B cell (primary cell): Measurements from ENCODE around the gene WDR90. TPM values are rescaled to one million over a fixed set of nuclear protein-coding genes. Genes with fewer than 3 reads are reported as not detected.

ENCODE experiments used
- ATAC-seq: fragments of 200-7000 bp; cut with Tn5 transposase; one replicate; pipeline ENCODE4 v1.10.0; 2021; ENCODE audit warnings: low read depth, mild to moderate bottlenecking, moderate number of reproducible peaks, moderate library complexity
- CTCF ChIA-PET: fragments of 350-600 bp; sonication (Branson Sonifier 250); formaldehyde crosslinking; loops from one replicate; lab custom pipeline; 2021; ENCODE audit warnings: antibody characterized with exemption, inconsistent platforms; lab: Charles Lee
- POLR2A ChIA-PET: fragments of 350-600 bp; sonication (Branson Sonifier 250); formaldehyde crosslinking; loops from one replicate; lab custom pipeline; 2021; ENCODE audit warnings: antibody characterized with exemption; lab: Charles Lee
- DNase-seq: peaks from one replicate; pipeline ENCODE4 v3.0.0; 2013
- H2AFZ ChIP-seq: 2 replicates; pipeline ENCODE4 v1.6.1; 2012; ENCODE audit warnings: mild to moderate bottlenecking, low read depth, low read length; ENCODE audit not compliant: insufficient read depth, poor library complexity, severe bottlenecking
- H3K27ac ChIP-seq, 2 donors: 1 replicate in 1 of 2; 2 replicates in 1 of 2; pipeline ENCODE4 v1.5.1; 2012 to 2013; ENCODE audit warnings: low read length in 2 of 2, mild to moderate bottlenecking in 2 of 2, moderate library complexity in 1 of 2
- H3K27me3 ChIP-seq, 4 experiments: fragments of 200-600 bp in 1 of 4; sonication (generic) in 1 of 4; replicated peaks in 1 of 4; 1 replicate in 2 of 4; 2 replicates in 2 of 4; pipeline versions ENCODE4 v1.6.1 to v1.7.0; 2013 to 2016; ENCODE audit warnings: low read length in 3 of 4, mild to moderate bottlenecking in 2 of 4, mixed read lengths in 1 of 4, moderate library complexity in 1 of 4; ENCODE audit not compliant: insufficient read depth in 4 of 4, control insufficient read depth in 3 of 4; ENCODE audit errors: control extremely low read depth in 1 of 4
- H3K36me3 ChIP-seq, 2 experiments: replicated peaks in 1 of 2; 1 replicate in 1 of 2; 2 replicates in 1 of 2; pipeline versions ENCODE4 v1.6.1 to v1.7.1; 2013; ENCODE audit warnings: low read length in 1 of 2; ENCODE audit not compliant: insufficient read depth in 2 of 2, control insufficient read depth in 1 of 2; ENCODE audit errors: control extremely low read depth in 1 of 2, extremely low read depth in 1 of 2
- H3K4me1 ChIP-seq, 2 donors: fragments of 200-600 bp in 1 of 2; sonication (generic) in 1 of 2; 1 replicate in 1 of 2; 2 replicates in 1 of 2; pipeline versions ENCODE4 v1.5.1 to v1.6.1; 2013 to 2017; ENCODE audit warnings: low read length in 2 of 2; ENCODE audit not compliant: control insufficient read depth in 2 of 2, insufficient read depth in 2 of 2
- H3K4me2 ChIP-seq: replicated peaks from 2 replicates; pipeline ENCODE3; 2012; ENCODE audit warnings: mild to moderate bottlenecking, low read depth, low read length; ENCODE audit not compliant: poor library complexity, severe bottlenecking
- H3K4me3 ChIP-seq, 5 experiments: fragments of 200-600 bp in 1 of 5; sonication (generic) in 1 of 5; 1 replicate in 3 of 5; 2 replicates in 2 of 5; pipeline versions ENCODE4 v1.5.1 to v1.7.0; 2011 to 2016; ENCODE audit warnings: low read length in 4 of 5, mild to moderate bottlenecking in 4 of 5, low read depth in 2 of 5, control low read depth in 1 of 5, moderate library complexity in 1 of 5; ENCODE audit not compliant: insufficient read depth in 1 of 5; ENCODE audit errors: control extremely low read depth in 1 of 5, extremely low read depth in 1 of 5
- H3K79me2 ChIP-seq: fragments of 200-600 bp; sonication (generic); one replicate; pipeline ENCODE4 v1.6.0; 2016; ENCODE audit warnings: low read length; ENCODE audit not compliant: control insufficient read depth, insufficient read depth
- H3K9ac ChIP-seq: fragments of 200-600 bp; sonication (generic); 2 replicates; pipeline ENCODE4 v1.6.1; 2017; ENCODE audit warnings: mild to moderate bottlenecking, low read length, moderate library complexity
- H3K9me3 ChIP-seq, 3 donors: one replicate each; pipeline versions ENCODE4 v1.6.1 to v1.7.1; 2013; ENCODE audit warnings: low read length in 2 of 3; ENCODE audit not compliant: control insufficient read depth in 2 of 3, insufficient read depth in 1 of 3; ENCODE audit errors: control extremely low read depth in 1 of 3
- H4K20me1 ChIP-seq: 2 replicates; pipeline ENCODE4 v1.6.0; 2012; ENCODE audit warnings: mild to moderate bottlenecking, low read length; ENCODE audit not compliant: insufficient read depth, control insufficient read depth, poor library complexity, severe bottlenecking
- H3K27ac Mint-ChIP-seq: one replicate; pipeline ENCODE4 v1.8.0; 2021; ENCODE audit warnings: mixed read lengths
- H3K27me3 Mint-ChIP-seq: one replicate; pipeline ENCODE4 v1.8.0; 2021; ENCODE audit warnings: mixed read lengths
- H3K4me1 Mint-ChIP-seq: one replicate; pipeline ENCODE4 v1.8.0; 2021; ENCODE audit warnings: mixed read lengths
- H3K4me3 Mint-ChIP-seq: one replicate; pipeline ENCODE4 v1.8.0; 2021; ENCODE audit warnings: mixed read lengths
- H3K9me3 Mint-ChIP-seq: one replicate; pipeline ENCODE4 v1.8.0; 2022; ENCODE audit warnings: mixed read lengths; ENCODE audit not compliant: insufficient read depth
- CTCF ChIP-seq: fragments of 200-600 bp; IDR thresholded peaks from one replicate; pipeline ENCODE4 v1.8.0; 2022; ENCODE audit warnings: antibody characterized with exemption, mild to moderate bottlenecking
- EZH2 ChIP-seq: IDR thresholded peaks from 2 replicates; pipeline ENCODE4 v1.6.1; 2012; ENCODE audit warnings: borderline replicate concordance, low read depth, mild to moderate bottlenecking, moderate library complexity, low read length; ENCODE audit not compliant: insufficient read depth, poor library complexity, severe bottlenecking
- WGBS: methylation state at CpG from one replicate; pipeline ENCODE4 v1.1.5; 2013; ENCODE audit warnings: missing lambda C conversion rate; ENCODE audit not compliant: insufficient coverage; 5-methylcytosine and 5-hydroxymethylcytosine counted together
- intact Hi-C: fragments of 100-400 bp; cut with micrococcal nuclease; formaldehyde crosslinking; loops from one replicate; pipeline ENCODE4 v1.10.0; 2022
- polyA plus RNA-seq: library from polyadenylated mRNA; depleted of rRNA; stranded (reverse); fragments of >200 nt; gene quantifications from 2 replicates; pipeline ENCODE4 v1.2.3, GENCODE V29; 2012
- total RNA-seq, 2 donors: library from RNA; stranded (reverse); fragments of 120-200 nt in 1 of 2; gene quantifications; 1 replicate in 1 of 2; 2 replicates in 1 of 2; pipeline versions ENCODE4 v1.2.3 to v1.2.4, GENCODE V29; 2013 to 2022

WDR90 gene
- total and polyA plus RNA-seq, 2 donors (not counting 1 experiment from before 2014, with no cell fraction given) = 23.1 to 34.7 TPM

GRCh38 chr16:670485-671352 lies 21.6 kb downstream of the WDR90 start:
- no peak overlapping the region for H3K27ac ChIP-seq
- no peaks in the 10 kb centered on the region for H3K9me3 ChIP-seq
- peaks cover 0 to 31% of the 10 kb centered on the region in 2 experiments for H3K36me3 ChIP-seq
- ATAC-seq (no peak), DNase-seq (no peak)
- WGBS = 96% methylated on average over 50 of the region's 52 CpGs
- Mint-ChIP-seq H3K27me3 (peaks cover 6% of the 10 kb centered on the region), H3K9me3 (no peaks in the 10 kb centered on the region), H3K4me3 (no peak overlapping the region), H3K27ac (no peak overlapping the region), H3K4me1 (peaks cover 18% of the 10 kb centered on the region)
- H3K9ac ChIP-seq = no peak overlapping the region
- TF ChIP-seq EZH2 = no peak
- TF ChIP-seq CTCF = no peak
- H3K4me2 ChIP-seq = no peak overlapping the region
- H4K20me1 ChIP-seq = peaks cover 31% of the 10 kb centered on the region
- peaks cover 5% of the 10 kb centered on the region for H3K79me2 ChIP-seq
- ChIA-PET CTCF (interaction anchor here (1.0 kb wide), 1 partner anchor 99 kb away, joined by 3 read pairs; no protein-coding TSS in a partner anchor), POLR2A (no interaction called here)
- H3K4me1 ChIP-seq = peaks cover 21 to 31% of the 10 kb centered on the region in 2 donors
- H2AFZ ChIP-seq = no peak overlapping the region
- peaks cover 0 to 9% (median 4%) of the 10 kb centered on the region in 4 experiments for H3K27me3 ChIP-seq
- no peak overlapping the region for H3K4me3 ChIP-seq
- intact Hi-C loops = no loop called here
